HAP-1 (cell line): ENCODE measurements around the gene BRK1.
A peak's percentile ranks its signal among the peaks of the same experiment; 100 is the strongest.
"Not testable (repeated sequence)": the region's sequence is repeated elsewhere in the genome, so short reads cannot be mapped to it uniquely, and the experiment has no call there.

Experiments used
- DNase-seq, 2 experiments: peaks; one replicate each; pipeline ENCODE4 v3.0.0-alpha.2; 2016 to 2020; ENCODE audit warnings: low spot score in 2 of 2
- H3K27me3 ChIP-seq: fragments of 250-450 bp; sonication (Bioruptor Pico); 2 replicates; pipeline ENCODE4 v1.5.1; 2020; ENCODE audit warnings: low read depth, mild to moderate bottlenecking, moderate library complexity
- H3K36me3 ChIP-seq: fragments of 250-450 bp; sonication (Bioruptor Pico); replicated peaks from 2 replicates; pipeline ENCODE4 v1.5.1; 2020; ENCODE audit warnings: mild to moderate bottlenecking
- H3K4me1 ChIP-seq: fragments of 250-450 bp; sonication (Bioruptor Pico); 2 replicates; pipeline ENCODE4 v1.5.1; 2020; ENCODE audit warnings: mild to moderate bottlenecking
- H3K4me3 ChIP-seq: fragments of 250-450 bp; sonication (Bioruptor Pico); 2 replicates; pipeline ENCODE4 v1.5.1; 2020; ENCODE audit warnings: mild to moderate bottlenecking, moderate library complexity
- H3K9me3 ChIP-seq: fragments of 250-450 bp; sonication (Bioruptor Pico); 2 replicates; pipeline ENCODE4 v1.5.1; 2020; ENCODE audit warnings: mild to moderate bottlenecking, moderate library complexity
- in situ Hi-C: fragments of 300-500 bp; cut with MboI; formaldehyde crosslinking; loops from 3 replicates; pipeline ENCODE4 v1.14.3; 2020; ENCODE audit warnings: low sequenced_read_pairs, inconsistent platforms, mixed read lengths

Gene BRK1

DNA sequence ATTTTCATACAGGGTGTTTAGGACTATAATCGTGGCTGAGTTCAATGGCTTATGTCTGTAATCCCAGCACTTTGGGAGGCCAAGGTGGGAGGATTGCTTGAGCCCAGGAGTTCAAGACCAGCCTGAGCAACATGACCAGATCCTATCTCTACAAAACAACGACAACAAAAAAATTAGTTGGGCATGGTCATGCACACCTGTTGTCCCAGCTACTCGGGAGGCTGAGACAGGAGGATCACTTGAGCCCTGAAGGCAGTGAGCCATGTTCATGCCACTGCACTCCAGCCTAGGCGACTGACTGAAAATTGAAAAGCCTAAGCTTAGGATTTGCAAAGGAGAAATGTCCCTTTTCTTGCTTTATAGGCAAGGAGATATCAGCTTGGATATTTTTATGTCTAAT lies 1.5 kb downstream of the BRK1 start:
- peaks cover 8% of the 10 kb centered on the region for H3K36me3 ChIP-seq
- peaks cover 8% of the 10 kb centered on the region; the same call in 1 of the 2 replicates for H3K4me1 ChIP-seq
- in situ Hi-C loops = no loop called here
- H3K27me3 ChIP-seq = no peaks in the 10 kb centered on the region
- no peaks in the 10 kb centered on the region for H3K9me3 ChIP-seq
- peak overlapping the region; percentile 97 for H3K4me3 ChIP-seq
- no peak for DNase-seq

DNA sequence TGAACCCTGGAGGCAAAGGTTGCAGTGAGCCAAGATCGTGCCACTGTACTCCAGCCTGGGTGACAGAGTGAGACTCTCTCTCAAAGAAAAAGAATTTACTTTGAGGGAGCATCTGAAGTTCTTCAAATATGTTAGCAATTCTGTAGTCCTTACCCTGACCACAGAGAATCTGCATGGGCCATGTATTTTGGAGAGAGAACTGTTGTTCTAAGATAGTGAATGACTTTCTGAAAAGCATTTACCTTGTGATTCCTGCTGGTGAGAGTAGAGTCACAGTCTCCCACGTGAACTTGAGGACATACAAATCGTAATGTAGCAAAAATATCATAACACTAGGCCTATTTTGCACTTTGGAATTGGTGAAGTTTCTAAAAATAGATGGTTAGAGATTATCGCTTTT lies 3.9 kb downstream of the BRK1 start:
- Histone ChIP-seq H3K4me1 (peaks cover 8% of the 10 kb centered on the region), H3K36me3 (peaks cover 8% of the 10 kb centered on the region), H3K27me3 (no peaks in the 10 kb centered on the region), H3K9me3 (no peaks in the 10 kb centered on the region), H3K4me3 (no peak overlapping the region)
- in situ Hi-C loops = no loop called here
- DNase-seq = no peak

DNA sequence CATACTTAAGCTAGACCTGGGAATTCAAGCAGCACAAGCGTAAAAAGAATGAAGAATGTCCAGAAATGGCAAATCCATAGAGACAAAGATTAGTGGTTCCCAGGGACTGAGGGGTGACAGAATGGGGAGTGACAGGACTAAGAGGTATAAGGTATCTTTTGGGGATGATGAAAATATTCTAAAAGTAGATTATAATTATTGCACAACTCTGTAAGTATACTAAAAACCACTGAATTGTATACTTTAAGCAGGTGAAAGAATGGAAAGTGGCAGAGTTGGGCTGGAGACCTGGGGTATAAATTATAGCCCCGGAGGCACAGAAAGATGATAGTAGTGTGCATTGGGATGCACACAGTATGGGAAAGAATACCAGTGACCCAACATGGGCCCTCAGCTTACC lies 5.6 kb downstream of the BRK1 start:
- Histone ChIP-seq H3K9me3 (no peaks in the 10 kb centered on the region), H3K4me3 (no peak overlapping the region), H3K36me3 (peaks cover 20% of the 10 kb centered on the region), H3K4me1 (peaks cover 4% of the 10 kb centered on the region), H3K27me3 (no peaks in the 10 kb centered on the region)
- in situ Hi-C loops = no loop called here
- no peak for DNase-seq

DNA sequence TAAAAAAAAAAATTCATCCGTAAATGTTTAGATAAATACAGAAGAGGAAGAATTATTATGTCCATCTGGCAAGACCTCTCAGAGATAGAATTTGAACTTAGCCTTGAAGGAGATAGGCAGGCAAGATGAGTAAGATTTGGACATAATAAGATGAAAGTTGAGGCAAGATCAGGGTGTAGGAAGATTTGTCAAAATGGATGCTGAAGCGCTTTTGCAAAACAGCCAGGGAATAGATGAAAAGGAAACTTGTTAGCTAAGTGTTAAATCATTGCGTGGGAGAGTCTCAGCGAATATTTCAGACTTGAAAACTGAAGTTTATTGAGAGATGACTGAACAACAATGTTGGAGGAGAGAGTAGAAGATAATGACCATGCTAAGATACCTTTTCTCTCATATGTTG lies 7.2 kb downstream of the BRK1 start:
- H3K36me3 ChIP-seq = peaks cover 34% of the 10 kb centered on the region
- H3K4me3 ChIP-seq = no peak overlapping the region
- no peak for DNase-seq
- in situ Hi-C loops = no loop called here
- H3K4me1 ChIP-seq = no peaks in the 10 kb centered on the region; the same call in 1 of the 2 replicates
- H3K27me3 ChIP-seq = no peaks in the 10 kb centered on the region
- no peaks in the 10 kb centered on the region for H3K9me3 ChIP-seq

DNA sequence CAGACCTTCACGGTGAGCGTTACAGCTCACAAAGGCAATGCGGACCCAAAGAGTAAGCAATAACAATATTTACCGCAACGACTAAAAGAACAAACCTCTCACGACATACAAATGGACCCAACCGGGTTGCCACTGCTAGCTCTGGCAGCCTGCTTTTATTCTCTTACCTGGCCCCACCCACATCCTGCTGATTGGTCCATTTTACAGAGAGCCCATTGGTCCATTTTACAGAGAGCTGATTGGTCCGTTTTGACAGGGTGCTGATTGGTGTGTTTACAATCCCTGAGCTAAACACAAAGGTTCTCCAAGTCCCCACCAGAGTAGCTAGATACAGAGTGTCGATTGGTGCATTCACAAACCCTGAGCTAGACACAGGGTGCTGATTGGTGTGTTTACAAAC lies 20.4 kb downstream of the BRK1 start:
- in situ Hi-C loops, H3K9me3 ChIP-seq, H3K27me3 ChIP-seq, H3K4me3 ChIP-seq, H3K36me3 ChIP-seq, H3K4me1 ChIP-seq, DNase-seq: not testable (repeated sequence)

DNA sequence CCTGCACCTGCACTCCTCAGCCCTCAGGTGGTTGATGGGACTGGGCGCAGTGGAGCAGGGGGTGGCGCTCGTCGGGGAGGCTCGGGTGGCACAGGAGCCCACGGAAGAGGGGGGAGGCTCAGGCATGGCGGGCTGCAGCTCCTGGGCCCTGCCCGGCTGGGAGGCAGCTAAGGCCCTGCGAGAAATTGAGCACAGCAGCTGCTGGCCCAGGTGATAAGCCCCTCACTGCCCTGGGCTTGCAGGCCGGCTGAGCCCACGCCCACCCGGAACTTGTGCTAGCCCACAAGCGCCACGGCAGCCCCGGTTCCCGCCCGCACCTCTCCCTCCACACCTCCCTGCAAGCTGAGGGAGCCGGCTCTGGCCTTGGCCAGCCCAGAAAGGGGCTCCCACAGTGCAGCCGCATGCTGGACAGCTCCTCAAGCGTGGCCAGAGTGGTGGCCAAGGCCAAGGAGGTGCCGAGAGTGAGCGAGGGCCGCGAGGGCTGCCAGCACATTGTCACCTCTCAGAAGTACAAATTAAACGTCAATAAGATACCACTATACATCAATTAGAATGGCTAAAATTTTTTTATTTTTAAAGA lies 21.0 kb downstream of the BRK1 start:
- in situ Hi-C loops = no loop called here
- Histone ChIP-seq H3K36me3 (no peaks in the 10 kb centered on the region), H3K27me3 (no peaks in the 10 kb centered on the region), H3K4me3 (no peak overlapping the region), H3K4me1 (no peaks in the 10 kb centered on the region), H3K9me3 (no peaks in the 10 kb centered on the region)
- no peak for DNase-seq

DNA sequence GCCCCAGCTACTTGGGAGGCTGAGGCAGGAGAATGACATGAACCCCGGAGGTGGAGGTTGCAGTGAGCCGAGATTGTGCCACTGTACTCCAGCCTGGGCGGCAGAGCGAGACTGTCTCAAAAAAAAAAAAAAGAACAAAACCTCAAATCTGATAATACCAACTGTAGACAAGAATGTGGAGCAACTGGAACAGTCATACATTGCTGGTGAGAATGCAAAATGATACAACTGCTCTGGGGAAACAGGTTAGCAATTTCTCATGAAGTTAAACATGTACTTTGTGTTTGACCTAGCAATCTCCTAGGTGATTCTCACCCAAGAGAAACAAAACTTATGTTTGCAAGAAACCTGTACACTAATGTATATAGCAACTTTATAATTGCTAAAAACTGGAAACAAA lies 21.7 kb downstream of the BRK1 start:
- in situ Hi-C loops = no loop called here
- Histone ChIP-seq H3K9me3 (no peaks in the 10 kb centered on the region), H3K27me3 (no peaks in the 10 kb centered on the region), H3K36me3 (no peaks in the 10 kb centered on the region; the same call in 1 of the 2 replicates), H3K4me3 (no peak overlapping the region), H3K4me1 (no peaks in the 10 kb centered on the region)
- DNase-seq = no peak

DNA sequence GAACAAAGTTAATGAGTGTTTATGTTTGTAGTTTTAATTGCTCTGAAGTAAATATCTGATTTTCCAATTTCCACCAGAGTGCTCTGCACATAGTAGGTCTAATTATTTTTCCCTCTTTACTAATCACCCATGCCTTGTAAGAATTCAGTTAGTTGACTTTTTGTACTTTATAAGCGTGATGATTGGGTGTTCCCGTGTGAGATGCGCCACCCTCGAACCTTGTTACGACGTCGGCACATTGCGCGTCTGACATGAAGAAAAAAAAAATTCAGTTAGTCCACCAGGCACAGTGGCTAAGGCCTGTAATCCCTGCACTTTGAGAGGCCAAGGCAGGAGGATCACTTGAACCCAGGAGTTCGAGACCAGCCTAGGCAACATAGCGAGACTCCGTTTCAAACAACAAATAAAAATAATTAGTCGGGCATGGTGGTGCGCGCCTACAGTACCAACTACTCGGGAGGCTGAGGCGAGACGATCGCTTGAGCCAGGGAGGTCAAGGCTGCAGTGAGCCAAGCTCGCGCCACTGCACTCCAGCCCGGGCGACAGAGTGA lies 25.6 kb downstream of the BRK1 start:
- no peak for DNase-seq
- Histone ChIP-seq H3K36me3 (peaks cover 12% of the 10 kb centered on the region), H3K4me1 (peaks cover 2% of the 10 kb centered on the region; the same call in 1 of the 2 replicates), H3K9me3 (no peaks in the 10 kb centered on the region), H3K27me3 (no peaks in the 10 kb centered on the region), H3K4me3 (no peak overlapping the region; the same call in 1 of the 2 replicates)
- in situ Hi-C loops = no loop called here

DNA sequence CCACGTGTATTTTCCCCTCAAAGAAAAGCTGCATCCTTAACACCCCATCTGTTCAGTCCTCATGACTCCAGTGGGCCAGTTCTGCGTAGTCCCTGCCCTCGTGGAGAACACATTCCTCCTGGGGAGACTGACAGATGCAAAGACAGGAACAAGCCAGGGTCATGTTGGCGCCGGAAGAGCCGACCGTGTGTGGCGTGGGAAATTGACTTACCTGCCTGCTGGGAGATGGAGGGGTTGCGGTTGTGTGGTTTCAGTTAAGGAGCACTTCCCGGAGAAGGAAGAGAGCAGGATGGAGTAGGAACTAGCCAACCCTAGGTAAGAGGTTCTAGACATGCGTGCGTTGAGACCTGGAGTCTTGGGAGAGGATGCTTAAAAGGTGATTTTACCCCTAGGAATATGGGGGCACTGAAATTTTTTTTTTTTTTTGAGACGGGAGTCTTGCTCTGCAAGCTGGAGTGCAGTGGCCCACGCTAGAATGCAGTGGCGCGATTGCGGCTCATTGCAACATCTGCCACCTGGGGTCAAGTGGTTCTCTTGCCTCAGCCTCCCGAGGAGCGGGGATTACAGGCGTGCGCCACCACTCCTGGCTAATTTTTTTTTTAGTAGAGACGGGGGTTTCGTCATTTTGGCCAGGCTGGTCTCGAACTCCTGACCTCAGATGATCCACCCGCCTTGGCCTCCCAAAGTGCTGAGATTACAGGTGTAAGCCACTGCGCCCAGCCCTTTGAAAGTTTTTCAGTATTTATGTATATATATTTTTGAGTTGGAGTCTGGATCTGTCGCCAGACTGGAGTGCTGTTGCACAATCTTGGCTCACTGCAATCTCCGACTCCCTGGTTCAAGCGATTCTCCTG lies 27.5 kb downstream of the BRK1 start:
- Histone ChIP-seq H3K4me1 (peaks cover 2% of the 10 kb centered on the region; the same call in 1 of the 2 replicates), H3K36me3 (peaks cover 27% of the 10 kb centered on the region), H3K27me3 (no peaks in the 10 kb centered on the region), H3K4me3 (peak overlapping the region; percentile 94), H3K9me3 (no peaks in the 10 kb centered on the region)
- peak; percentile 34 to 43 for DNase-seq
- in situ Hi-C loops = no loop called here

DNA sequence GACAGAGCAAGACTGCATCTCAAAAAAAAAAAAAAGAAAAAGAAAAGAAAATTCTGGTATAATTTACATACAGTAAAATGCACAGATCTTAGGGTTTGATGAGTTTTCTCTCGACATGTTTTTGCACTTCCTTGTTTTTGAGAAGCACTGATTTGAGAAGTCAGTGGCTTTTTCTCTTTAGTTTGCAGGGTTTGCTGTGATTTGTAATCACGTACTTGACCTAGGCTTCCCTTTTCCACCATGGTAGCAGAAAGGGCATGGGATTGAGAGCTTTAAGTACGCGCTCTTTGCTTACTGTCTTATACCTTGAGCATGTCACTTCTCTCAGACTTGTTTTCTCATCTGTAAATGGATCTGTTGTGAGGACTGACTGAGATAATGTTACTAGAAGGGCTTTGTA lies 30.2 kb downstream of the BRK1 start:
- DNase-seq = no peak
- H3K4me3 ChIP-seq = no peak overlapping the region
- no peaks in the 10 kb centered on the region for H3K27me3 ChIP-seq
- no peaks in the 10 kb centered on the region for H3K9me3 ChIP-seq
- in situ Hi-C loops = no loop called here
- peaks cover 48% of the 10 kb centered on the region for H3K36me3 ChIP-seq
- H3K4me1 ChIP-seq = peaks cover 2% of the 10 kb centered on the region; the same call in 1 of the 2 replicates

DNA sequence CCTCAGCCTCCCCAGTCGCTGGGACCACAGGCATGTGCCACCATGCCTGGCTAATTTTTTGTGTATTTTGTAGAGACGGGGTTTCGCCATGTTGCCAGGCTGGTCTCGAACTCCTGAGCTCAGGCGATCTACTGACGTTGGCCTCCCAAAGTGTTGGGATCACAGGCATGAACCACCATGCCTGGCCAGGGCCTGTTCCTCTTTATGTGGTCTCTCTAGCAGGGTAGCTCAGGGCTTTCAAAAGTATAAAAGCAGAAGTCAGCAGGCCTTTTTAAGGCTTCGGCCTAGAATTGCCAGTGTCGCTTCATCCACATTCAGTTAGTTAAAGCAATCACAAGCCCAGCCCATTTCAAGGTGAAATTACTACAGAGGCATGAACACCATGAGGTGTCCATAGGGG lies 33.8 kb downstream of the BRK1 start:
- H3K36me3 ChIP-seq = peaks cover 70% of the 10 kb centered on the region
- in situ Hi-C loops = no loop called here
- no peaks in the 10 kb centered on the region for H3K27me3 ChIP-seq
- no peaks in the 10 kb centered on the region for H3K4me1 ChIP-seq
- DNase-seq = no peak
- H3K4me3 ChIP-seq = no peak overlapping the region
- no peaks in the 10 kb centered on the region for H3K9me3 ChIP-seq

DNA sequence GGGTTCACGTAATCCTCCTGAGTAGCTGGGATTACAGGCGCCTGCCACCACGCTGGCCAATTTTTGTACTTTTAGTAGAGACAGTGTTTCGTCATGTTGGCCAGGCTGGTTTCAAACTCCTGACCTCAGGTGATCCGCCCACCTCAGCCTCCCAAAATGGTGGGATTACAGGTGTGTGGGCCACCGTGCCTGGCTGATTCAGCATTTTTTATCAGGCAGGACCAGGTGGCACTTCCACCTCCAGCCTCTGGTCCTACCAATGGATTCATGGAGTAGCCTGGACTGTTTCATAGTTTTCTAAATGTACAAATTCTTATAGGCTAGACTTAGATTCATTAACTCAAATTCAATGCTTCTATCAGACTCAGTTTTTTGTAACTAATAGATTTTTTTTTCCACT lies 35.5 kb downstream of the BRK1 start:
- in situ Hi-C loops = no loop called here
- Histone ChIP-seq H3K36me3 (peaks cover 57% of the 10 kb centered on the region), H3K27me3 (no peaks in the 10 kb centered on the region), H3K4me3 (no peak overlapping the region), H3K4me1 (no peaks in the 10 kb centered on the region), H3K9me3 (no peaks in the 10 kb centered on the region)
- DNase-seq = no peak

DNA sequence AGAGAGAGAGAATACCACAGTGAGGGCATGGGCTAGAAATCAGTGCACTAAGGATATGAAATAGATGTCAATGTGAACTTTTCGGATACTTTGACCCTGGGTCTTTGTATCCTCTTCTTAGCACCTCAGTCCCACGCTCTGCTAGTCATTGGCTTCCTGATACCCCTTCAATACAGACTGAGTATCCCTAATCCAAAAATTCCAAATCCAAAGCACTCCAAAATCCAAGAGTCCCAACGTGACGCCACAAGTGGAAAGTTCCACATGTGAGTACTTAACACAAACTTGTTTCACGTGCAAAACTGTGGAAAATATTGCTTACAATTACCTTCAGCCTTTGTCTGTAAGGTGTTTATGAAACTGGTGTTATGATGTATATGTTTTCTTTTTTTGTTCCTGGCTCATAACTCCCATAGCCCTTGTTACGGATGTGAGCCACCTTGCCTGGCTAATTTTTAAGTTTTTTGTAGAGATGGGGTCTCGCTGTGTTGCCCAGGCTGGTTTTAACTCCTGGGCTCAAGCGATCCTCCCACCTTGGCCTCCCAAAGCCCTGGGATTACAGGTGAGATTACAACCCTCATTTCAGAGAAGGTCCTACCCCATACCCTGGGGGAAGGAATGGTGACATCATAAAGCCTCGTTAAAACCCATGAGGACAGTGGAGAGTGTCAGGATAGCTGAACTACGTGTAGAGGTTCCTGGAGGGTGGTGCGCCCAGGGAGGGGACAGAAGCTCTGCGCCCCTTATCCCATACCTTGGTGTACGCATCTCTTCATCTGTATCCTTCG lies 39.1 kb downstream of the BRK1 start:
- DNase-seq = no peak
- no peaks in the 10 kb centered on the region for H3K9me3 ChIP-seq
- in situ Hi-C loops = no loop called here
- H3K27me3 ChIP-seq = no peaks in the 10 kb centered on the region
- H3K36me3 ChIP-seq = peaks cover 33% of the 10 kb centered on the region
- no peaks in the 10 kb centered on the region for H3K4me1 ChIP-seq
- no peak overlapping the region for H3K4me3 ChIP-seq

DNA sequence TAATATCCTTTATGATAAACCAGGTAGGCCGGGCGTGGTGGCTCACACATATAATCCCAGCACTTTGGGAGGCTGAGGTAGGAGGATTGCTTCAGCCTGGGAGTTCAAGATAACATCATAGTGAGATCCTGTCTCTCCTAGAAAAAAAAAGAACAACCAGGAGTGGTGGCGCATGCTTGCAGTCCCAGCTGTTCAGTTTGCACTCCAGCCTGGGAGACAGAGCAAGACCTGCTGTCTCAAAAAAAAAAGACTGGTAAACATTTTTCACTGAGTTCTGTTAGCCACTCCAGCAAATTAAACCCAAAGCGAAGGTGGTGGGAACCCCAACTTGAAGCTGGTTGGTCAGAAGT lies 39.6 kb downstream of the BRK1 start:
- H3K36me3 ChIP-seq = peaks cover 28% of the 10 kb centered on the region
- in situ Hi-C loops = no loop called here
- H3K9me3 ChIP-seq = no peaks in the 10 kb centered on the region
- no peaks in the 10 kb centered on the region for H3K27me3 ChIP-seq
- no peaks in the 10 kb centered on the region for H3K4me1 ChIP-seq
- no peak overlapping the region for H3K4me3 ChIP-seq
- DNase-seq = no peak
